HepG2 (cell line): ENCODE data around the gene PCNA. TPM values are rescaled to one million over a fixed set of nuclear protein-coding genes. Genes with fewer than 3 reads are reported as not detected.
A peak's percentile ranks its signal among the peaks of the same experiment; 100 is the strongest.

Source experiments
- AFF4 ChIP-seq: sonication (generic); formaldehyde crosslinking; IDR thresholded peaks from 2 replicates; pipeline ENCODE4 v1.4.0; 2020; ENCODE audit warnings: missing genetic modification reagents
- ATF3 ChIP-seq: sonication (generic); formaldehyde crosslinking; IDR thresholded peaks from 2 replicates; pipeline ENCODE4 v1.4.0; 2020; ENCODE audit warnings: missing genetic modification reagents
- BRF2 ChIP-seq: sonication (generic); formaldehyde crosslinking; IDR thresholded peaks from 2 replicates; pipeline ENCODE4 v1.8.1; 2022; ENCODE audit warnings: mild to moderate bottlenecking, missing genetic modification reagents
- CBFB ChIP-seq: sonication (generic); formaldehyde crosslinking; IDR thresholded peaks from 2 replicates; pipeline ENCODE4 v1.4.0; 2020; ENCODE audit warnings: missing genetic modification reagents
- CREM ChIP-seq, 2 experiments: sonication (generic) in 1 of 2; formaldehyde crosslinking in 1 of 2; IDR thresholded peaks; 2 replicates each; pipeline versions ENCODE4 v1.4.0 to v1.6.1; 2016 to 2020; ENCODE audit warnings: antibody characterized with exemption in 1 of 2, mild to moderate bottlenecking in 1 of 2, missing genetic modification reagents in 1 of 2
- DDIT3 ChIP-seq: sonication (generic); formaldehyde crosslinking; IDR thresholded peaks from 2 replicates; pipeline ENCODE4 v1.4.0; 2020; ENCODE audit warnings: mild to moderate bottlenecking, missing genetic modification reagents
- HMG20A ChIP-seq: IDR thresholded peaks from 2 replicates; pipeline ENCODE4 v1.6.1; 2016; ENCODE audit warnings: borderline replicate concordance
- JUNB ChIP-seq: sonication (generic); formaldehyde crosslinking; IDR thresholded peaks from 2 replicates; pipeline ENCODE4 v1.8.0; 2022; ENCODE audit warnings: missing genetic modification reagents, mild to moderate bottlenecking, borderline replicate concordance
- MED13 ChIP-seq: sonication (generic); formaldehyde crosslinking; IDR thresholded peaks from 2 replicates; pipeline ENCODE4 v1.5.0; 2020; ENCODE audit warnings: missing genetic modification reagents
- NCOA1 ChIP-seq: sonication (generic); formaldehyde crosslinking; IDR thresholded peaks from 2 replicates; pipeline ENCODE4 v1.9.0; 2021; ENCODE audit warnings: missing genetic modification reagents
- PRDM15 ChIP-seq: sonication (generic); formaldehyde crosslinking; IDR thresholded peaks from 2 replicates; pipeline ENCODE4 v1.4.0; 2020; ENCODE audit warnings: missing genetic modification reagents
- SIN3A ChIP-seq: IDR thresholded peaks from 2 replicates; pipeline ENCODE4 v1.6.1; 2011; ENCODE audit warnings: low read depth, mild to moderate bottlenecking, control low read depth, low read length, borderline replicate concordance
- SIX1 ChIP-seq: sonication (generic); formaldehyde crosslinking; IDR thresholded peaks from 2 replicates; pipeline ENCODE4 v1.4.0; 2020; ENCODE audit warnings: missing genetic modification reagents, borderline replicate concordance
- TRIM24 ChIP-seq: sonication (generic); formaldehyde crosslinking; IDR thresholded peaks from 2 replicates; pipeline ENCODE4 v1.8.0; 2022; ENCODE audit warnings: mild to moderate bottlenecking, missing genetic modification reagents
- ZNF124 ChIP-seq: sonication (generic); formaldehyde crosslinking; IDR thresholded peaks from 2 replicates; pipeline ENCODE4 v1.4.0; 2020; ENCODE audit warnings: missing genetic modification reagents
- ZNF326 ChIP-seq: sonication (generic); formaldehyde crosslinking; IDR thresholded peaks from 2 replicates; pipeline ENCODE4 v1.4.0; 2020; ENCODE audit warnings: missing genetic modification reagents, borderline replicate concordance
- ZNF441 ChIP-seq: sonication (generic); formaldehyde crosslinking; IDR thresholded peaks from 2 replicates; pipeline ENCODE4 v1.7.0; 2021; ENCODE audit warnings: missing genetic modification reagents, borderline replicate concordance
- ZNF614 ChIP-seq: IDR thresholded peaks from 2 replicates; pipeline ENCODE4 v1.6.1; 2018; ENCODE audit warnings: missing biosample characterization, missing genetic modification reagents, inconsistent platforms, borderline replicate concordance
- ZNF83 ChIP-seq: sonication (generic); formaldehyde crosslinking; IDR thresholded peaks from 2 replicates; pipeline ENCODE4 v1.4.0; 2020; ENCODE audit warnings: missing genetic modification reagents, mild to moderate bottlenecking, borderline replicate concordance
- polyA plus RNA-seq, 8 experiments: library from polyadenylated mRNA; depleted of rRNA in 3 of 8; stranded (reverse) in 7 of 8; unstranded in 1 of 8; fragments of >200 nt; fragmentation: Illumina TruSeq in 4 of 8; extraction: Trizol in 4 of 8; gene quantifications; 2 replicates each; pipeline versions ENCODE4 v1.2.1 to v1.2.3, GENCODE V29; 2011 to 2016; ENCODE audit warnings: low read depth in 4 of 8, missing spikeins in 1 of 8, mixed read lengths in 1 of 8; ENCODE audit not compliant: insufficient read depth in 1 of 8
- total RNA-seq, 5 experiments: library from RNA; depleted of rRNA; stranded (reverse); fragments of >200 nt; fragmentation: Illumina TruSeq; extraction: Trizol; gene quantifications; 2 replicates each; pipeline ENCODE4 v1.2.3, GENCODE V29; 2016; ENCODE audit warnings: low read depth in 1 of 5

The PCNA gene
- total and polyA plus RNA-seq, 2 of the 13 experiments (the other 11 are each of a cell fraction or from before 2014, with no cell fraction given) = 229 to 655 TPM

- TF ChIP-seq PRDM15 (CRISPR knock-in tag) (no peak), NCOA1 (CRISPR knock-in tag) (no peak), CREM (IDR thresholded peaks at IDR 0.05) (peak; percentile 42; the same call in 1 of the 2 replicates), CREM (CRISPR knock-in tag; IDR thresholded peaks at IDR 0.05) (no peak), AFF4 (0 out of 2 replicates have a peak, but pooled peaks have one; percentile 31), ZNF83 (CRISPR knock-in tag) (peak; percentile 83), SIN3A (peak; percentile 58; the same call in 1 of the 2 replicates), CBFB (CRISPR knock-in tag) (peak; percentile 68), SIX1 (CRISPR knock-in tag) (peak; percentile 79), ZNF614 (0 out of 2 replicates have a peak, but pooled peaks have one; percentile 83), BRF2 (CRISPR knock-in tag) (0 out of 2 replicates have a peak, but pooled peaks have one; percentile 57), MED13 (CRISPR knock-in tag) (0 out of 2 replicates have a peak, but pooled peaks have one; percentile 58), HMG20A (peak; percentile 64; the same call in 1 of the 2 replicates), JUNB (CRISPR knock-in tag) (no peak), DDIT3 (CRISPR knock-in tag) (no peak), ZNF326 (CRISPR knock-in tag) (no peak), ZNF124 (peak; percentile 59; the same call in 1 of the 2 replicates), TRIM24 (no peak), ATF3 (CRISPR knock-in tag) (no peak), ZNF441 (CRISPR knock-in tag) (0 out of 2 replicates have a peak, but pooled peaks have one; percentile 70)
Observed at GRCh38 chr20:5150226-5151076, 30.7 kb upstream of the PCNA start (continued).
